GM23338 (cell line): ENCODE results near the gene ARID1B. TPM values are rescaled to one million over a fixed set of nuclear protein-coding genes. Genes with fewer than 3 reads are reported as not detected.

Experiments
- ATAC-seq: fragments of 200-7000 bp; cut with Tn5 transposase; 3 replicates; pipeline ENCODE4 v1.9.1; 2020
- DNase-seq: peaks from one replicate; pipeline ENCODE4 v3.0.0-alpha.2; 2015; ENCODE audit warnings: low spot score
- H2AFZ ChIP-seq: fragments of 200-600 bp; sonication (generic); 2 replicates; pipeline ENCODE4 v1.8.0; 2016; ENCODE audit warnings: antibody characterized with exemption, mild to moderate bottlenecking, moderate library complexity
- H3F3A ChIP-seq: fragments of 200-600 bp; sonication (generic); replicated peaks from 2 replicates; pipeline ENCODE4 v1.8.0; 2017; ENCODE audit warnings: antibody characterized with exemption, mixed run types, low read depth
- H3K27ac ChIP-seq: fragments of 200-600 bp; sonication (generic); 2 replicates; pipeline ENCODE4 v1.6.1; 2016; ENCODE audit warnings: low read depth
- H3K27me3 ChIP-seq: fragments of 200-600 bp; sonication (generic); 2 replicates; pipeline ENCODE4 v1.8.0; 2016; ENCODE audit warnings: mild to moderate bottlenecking, mixed run types, moderate library complexity; ENCODE audit not compliant: insufficient read depth
- H3K36me3 ChIP-seq: fragments of 200-600 bp; sonication (generic); 2 replicates; pipeline ENCODE4 v1.8.0; 2016; ENCODE audit warnings: mild to moderate bottlenecking; ENCODE audit not compliant: insufficient read depth
- H3K4me1 ChIP-seq: fragments of 200-600 bp; sonication (generic); 2 replicates; pipeline ENCODE4 v1.8.0; 2016; ENCODE audit warnings: mild to moderate bottlenecking, moderate library complexity; ENCODE audit not compliant: insufficient read depth
- H3K4me2 ChIP-seq: fragments of 200-600 bp; sonication (generic); 2 replicates; pipeline ENCODE4 v1.7.1; 2017; ENCODE audit warnings: mixed run types
- H3K4me3 ChIP-seq: fragments of 200-600 bp; sonication (generic); 2 replicates; pipeline ENCODE4 v1.6.1; 2016; ENCODE audit warnings: mixed run types
- H3K79me2 ChIP-seq: fragments of 200-600 bp; sonication (generic); replicated peaks from 2 replicates; pipeline ENCODE4 v1.8.0; 2017; ENCODE audit warnings: mild to moderate bottlenecking; ENCODE audit not compliant: insufficient read depth
- H3K9me2 ChIP-seq: fragments of 200-600 bp; sonication (generic); 2 replicates; pipeline ENCODE4 v1.8.0; 2017; ENCODE audit not compliant: insufficient read depth
- H4K20me1 ChIP-seq: fragments of 200-600 bp; sonication (generic); replicated peaks from 2 replicates; pipeline ENCODE4 v1.8.0; 2017; ENCODE audit warnings: mild to moderate bottlenecking; ENCODE audit not compliant: insufficient read depth
- H3K27ac Mint-ChIP-seq: 2 replicates; pipeline ENCODE4 v1.8.0; 2020; ENCODE audit warnings: inconsistent platforms, mild to moderate bottlenecking, moderate library complexity, mixed read lengths
- H3K27me3 Mint-ChIP-seq: 3 replicates; pipeline ENCODE4 v1.8.0; 2022; ENCODE audit warnings: low read depth, mild to moderate bottlenecking, moderate library complexity, mixed read lengths, inconsistent platforms; ENCODE audit not compliant: insufficient read depth, poor library complexity
- H3K36me3 Mint-ChIP-seq: 3 replicates; pipeline ENCODE4 v1.8.0; 2021; ENCODE audit warnings: low read depth, mild to moderate bottlenecking, inconsistent platforms, moderate library complexity, mixed read lengths
- H3K4me1 Mint-ChIP-seq: 3 replicates; pipeline ENCODE4 v1.8.0; 2020; ENCODE audit warnings: mild to moderate bottlenecking, inconsistent platforms, mixed read lengths
- H3K4me3 Mint-ChIP-seq: 3 replicates; pipeline ENCODE4 v1.8.0; 2021; ENCODE audit warnings: moderate library complexity, mild to moderate bottlenecking, inconsistent platforms, mixed read lengths
- H3K9me3 Mint-ChIP-seq: 3 replicates; pipeline ENCODE4 v1.8.0; 2020; ENCODE audit warnings: moderate library complexity, mild to moderate bottlenecking, inconsistent platforms, mixed read lengths
- CREB1 ChIP-seq: fragments of 250-450 bp; sonication (Bioruptor Pico); IDR thresholded peaks from 2 replicates; pipeline ENCODE4 v1.5.0; 2020; ENCODE audit warnings: low read depth, mild to moderate bottlenecking, moderate library complexity
- CTCF ChIP-seq, 2 experiments: fragments of 200-600 bp in 1 of 2; sonication (generic) in 1 of 2; conservative IDR thresholded peaks; 2 replicates each; pipeline versions ENCODE4 v1.5.1 to v1.6.1; 2016 to 2017; ENCODE audit warnings: antibody characterized with exemption in 2 of 2, low read depth in 2 of 2, mild to moderate bottlenecking in 2 of 2, moderate library complexity in 1 of 2
- EZH2 ChIP-seq: fragments of 200-600 bp; sonication (generic); IDR thresholded peaks from one replicate; pipeline ENCODE4 v1.8.0; 2017; ENCODE audit warnings: antibody characterized with exemption, mild to moderate bottlenecking, low read depth; ENCODE audit not compliant: unreplicated experiment
- EZH2phosphoT487 ChIP-seq: fragments of 200-600 bp; sonication (generic); IDR thresholded peaks from one replicate; pipeline ENCODE4 v1.8.1; 2018; ENCODE audit warnings: antibody characterized with exemption; ENCODE audit not compliant: unreplicated experiment
- JUNB ChIP-seq: IDR thresholded peaks from one replicate; pipeline ENCODE4 v1.6.1; 2016; ENCODE audit warnings: antibody characterized with exemption; ENCODE audit not compliant: unreplicated experiment
- NANOG ChIP-seq: IDR thresholded peaks from 2 replicates; pipeline ENCODE4 v1.6.1; 2016; ENCODE audit warnings: antibody characterized with exemption, borderline replicate concordance
- POLR2AphosphoS5 ChIP-seq: IDR thresholded peaks from 2 replicates; pipeline ENCODE4 v1.6.1; 2016; ENCODE audit warnings: antibody characterized with exemption, low read depth
- REST ChIP-seq: IDR thresholded peaks from one replicate; pipeline ENCODE4 v1.6.1; 2018; ENCODE audit warnings: antibody characterized with exemption; ENCODE audit not compliant: unreplicated experiment
- STAT1 ChIP-seq: IDR thresholded peaks from one replicate; pipeline ENCODE4 v1.6.1; 2016; ENCODE audit warnings: antibody characterized with exemption; ENCODE audit not compliant: unreplicated experiment
- ZNF114 ChIP-seq: fragments of 250-450 bp; sonication (Bioruptor Pico); IDR thresholded peaks from 2 replicates; pipeline ENCODE4 v1.5.0; 2020; ENCODE audit warnings: mild to moderate bottlenecking, moderate library complexity
- ZNF331 ChIP-seq: fragments of 250-450 bp; sonication (Bioruptor Pico); IDR thresholded peaks from 2 replicates; pipeline ENCODE4 v1.5.0; 2020; ENCODE audit warnings: low read depth, mild to moderate bottlenecking, moderate library complexity
- ZNF462 ChIP-seq: fragments of 250-450 bp; sonication (Bioruptor Pico); IDR thresholded peaks from 2 replicates; pipeline ENCODE4 v1.5.0; 2020; ENCODE audit warnings: mild to moderate bottlenecking, moderate library complexity
- polyA plus RNA-seq: library from polyadenylated mRNA; unstranded; fragments of >200 nt; fragmentation: Nextera tagmentation; extraction: Ambion mirVana; gene quantifications from 2 replicates; pipeline ENCODE4 v1.2.1, GENCODE V29; 2016
- total RNA-seq: library from RNA; depleted of rRNA; stranded (reverse); fragments of >200 nt; shearing (Covaris generic); gene quantifications from 2 replicates; pipeline ENCODE4 v1.2.3, GENCODE V29; 2014
- TF ChIP-seq, protein P1 (sequence below): IDR thresholded peaks from 2 replicates; pipeline ENCODE4 v1.6.1; 2016; ENCODE audit warnings: antibody characterized with exemption

The ARID1B gene
- total and polyA plus RNA-seq, 2 experiments from 2014 or later: 59.3 to 72.2 TPM

DNA sequence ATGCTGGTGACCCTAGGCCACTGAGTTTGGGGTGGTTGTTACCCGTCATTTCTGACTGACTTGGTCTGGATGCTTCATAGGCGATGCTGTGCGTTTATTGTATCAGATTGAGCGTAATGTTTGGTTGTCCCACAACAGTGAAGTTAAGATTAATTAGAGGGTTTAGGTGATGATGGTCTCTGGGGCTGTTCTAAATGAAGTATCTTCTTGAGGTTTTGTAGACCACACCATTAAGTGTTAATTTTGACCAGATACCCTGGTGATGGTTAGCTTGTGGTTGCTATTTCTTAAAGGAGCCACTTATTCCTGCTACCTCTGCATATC is 132.8 kb downstream of the ARID1B start:
- TF ChIP-seq CREB1 (no peak), EZH2 (no peak), REST (no peak), CTCF (conservative IDR thresholded peaks at IDR 0.05; ENCODE audit: low read depth in 2 of 2) (no peak), ZNF331 (CRISPR knock-in tag) (no peak), JUNB (no peak), EZH2phosphoT487 (no peak), ZNF462 (CRISPR knock-in tag) (no peak), POLR2AphosphoS5 (no peak), ZNF114 (CRISPR knock-in tag) (no peak), STAT1 (no peak), NANOG (no peak)
- TF ChIP-seq, protein P1, sequence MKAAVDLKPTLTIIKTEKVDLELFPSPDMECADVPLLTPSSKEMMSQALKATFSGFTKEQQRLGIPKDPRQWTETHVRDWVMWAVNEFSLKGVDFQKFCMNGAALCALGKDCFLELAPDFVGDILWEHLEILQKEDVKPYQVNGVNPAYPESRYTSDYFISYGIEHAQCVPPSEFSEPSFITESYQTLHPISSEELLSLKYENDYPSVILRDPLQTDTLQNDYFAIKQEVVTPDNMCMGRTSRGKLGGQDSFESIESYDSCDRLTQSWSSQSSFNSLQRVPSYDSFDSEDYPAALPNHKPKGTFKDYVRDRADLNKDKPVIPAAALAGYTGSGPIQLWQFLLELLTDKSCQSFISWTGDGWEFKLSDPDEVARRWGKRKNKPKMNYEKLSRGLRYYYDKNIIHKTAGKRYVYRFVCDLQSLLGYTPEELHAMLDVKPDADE: no peak
- Histone ChIP-seq H3K9me2 (no peaks in the 10 kb centered on the region), H3K4me3 (no peak overlapping the region), H2AFZ (no peak overlapping the region), H3K4me2 (no peak overlapping the region), H3K4me1 (peaks cover 20% of the 10 kb centered on the region), H3F3A (no peaks in the 10 kb centered on the region), H3K79me2 (peaks cover 87% of the 10 kb centered on the region), H4K20me1 (peaks cover 11% of the 10 kb centered on the region; the same call in 1 of the 2 replicates), H3K27ac (0 out of 2 replicates have a peak overlapping the region, but pooled peaks have one; percentile 13), H3K36me3 (no peaks in the 10 kb centered on the region), H3K27me3 (no peaks in the 10 kb centered on the region)
- peaks cover 3% of the 10 kb centered on the region for H3K36me3 Mint-ChIP-seq
- DNase-seq: no peak
- H3K4me1 Mint-ChIP-seq: peaks cover 46% of the 10 kb centered on the region
- H3K9me3 Mint-ChIP-seq: no peaks in the 10 kb centered on the region
- no peak for ATAC-seq
- no peak overlapping the region for H3K4me3 Mint-ChIP-seq
- H3K27ac Mint-ChIP-seq: no peak overlapping the region
- peaks cover 10% of the 10 kb centered on the region for H3K27me3 Mint-ChIP-seq
